ENCODE data around the gene ENTPD8.

ENTPD8 gene

GRCh38 chr9:137482094-137482781 lies 41.1 kb upstream of the ENTPD8 start:
- Histone ChIP-seq H3K27ac (ENCODE audit: low read length) (no peak overlapping the region), H3K27me3 (ENCODE audit: low read depth, low read length) (no peaks in the 10 kb centered on the region), H3K4me1 (ENCODE audit: control insufficient read depth in 1 of 2, insufficient read depth in 2 of 2, low read length in 2 of 2) (no peaks in the 10 kb centered on the region), H3K36me3 (ENCODE audit: control insufficient read depth in 1 of 2, insufficient read depth in 2 of 2, low read length in 2 of 2) (no peaks in the 10 kb centered on the region), H3K9me3 (ENCODE audit: control insufficient read depth in 1 of 2, low read length in 2 of 2) (no peaks in the 10 kb centered on the region), H3K4me3 (ENCODE audit: low read depth in 1 of 2, low read length in 2 of 2) (no peak overlapping the region)

- H3K4me1 ChIP-seq (ENCODE audit: control insufficient read depth in 1 of 2, insufficient read depth in 2 of 2, low read length in 2 of 2), result no peaks in the 10 kb centered on the region
- no peak overlapping the region for H3K27ac ChIP-seq (ENCODE audit: low read length)
- H3K27me3 ChIP-seq (ENCODE audit: low read depth, low read length), result no peaks in the 10 kb centered on the region
- H3K4me3 ChIP-seq (ENCODE audit: low read depth in 1 of 2, low read length in 2 of 2), result no peak overlapping the region
- H3K36me3 ChIP-seq (ENCODE audit: control insufficient read depth in 1 of 2, insufficient read depth in 2 of 2, low read length in 2 of 2), result peaks cover 0 to 1% of the 10 kb centered on the region in 2 donors
- H3K9me3 ChIP-seq (ENCODE audit: control insufficient read depth in 1 of 2, low read length in 2 of 2), result peaks cover 1 to 2% of the 10 kb centered on the region in 2 donors
Observed at GRCh38 chr9:137480686-137481683, 39.8 kb upstream of the ENTPD8 start.

- peaks cover 4 to 6% of the 10 kb centered on the region in 2 donors for H3K9me3 ChIP-seq (ENCODE audit: control insufficient read depth in 1 of 2, low read length in 2 of 2)
- H3K4me1 ChIP-seq (ENCODE audit: control insufficient read depth in 1 of 2, insufficient read depth in 2 of 2, low read length in 2 of 2), result no peaks in the 10 kb centered on the region
- H3K36me3 ChIP-seq (ENCODE audit: control insufficient read depth in 1 of 2, insufficient read depth in 2 of 2, low read length in 2 of 2), result peaks cover 0 to 3% of the 10 kb centered on the region in 2 donors
- H3K4me3 ChIP-seq (ENCODE audit: low read depth in 1 of 2, low read length in 2 of 2), result no peak overlapping the region
- no peaks in the 10 kb centered on the region for H3K27me3 ChIP-seq (ENCODE audit: low read depth, low read length)
- H3K27ac ChIP-seq (ENCODE audit: low read length), result no peak overlapping the region
Observed at GRCh38 chr9:137479892-137480685, 38.9 kb upstream of the ENTPD8 start.

GRCh38 chr9:137478962-137479861 lies 38.1 kb upstream of the ENTPD8 start:
- Histone ChIP-seq H3K27ac (ENCODE audit: low read length) (no peak overlapping the region), H3K4me3 (ENCODE audit: low read depth in 1 of 2, low read length in 2 of 2) (no peak overlapping the region), H3K9me3 (ENCODE audit: control insufficient read depth in 1 of 2, low read length in 2 of 2) (peaks cover 4 to 6% of the 10 kb centered on the region in 2 donors), H3K4me1 (ENCODE audit: control insufficient read depth in 1 of 2, insufficient read depth in 2 of 2, low read length in 2 of 2) (no peaks in the 10 kb centered on the region), H3K27me3 (ENCODE audit: low read depth, low read length) (no peaks in the 10 kb centered on the region), H3K36me3 (ENCODE audit: control insufficient read depth in 1 of 2, insufficient read depth in 2 of 2, low read length in 2 of 2) (peaks cover 0 to 3% of the 10 kb centered on the region in 2 donors)

GRCh38 chr9:137478613-137478961 lies 37.4 kb upstream of the ENTPD8 start:
- Histone ChIP-seq H3K27ac (ENCODE audit: low read length) (no peak overlapping the region), H3K4me3 (ENCODE audit: low read depth in 1 of 2, low read length in 2 of 2) (no peak overlapping the region), H3K36me3 (ENCODE audit: control insufficient read depth in 1 of 2, insufficient read depth in 2 of 2, low read length in 2 of 2) (peaks cover 0 to 3% of the 10 kb centered on the region in 2 donors), H3K27me3 (ENCODE audit: low read depth, low read length) (no peaks in the 10 kb centered on the region), H3K9me3 (ENCODE audit: control insufficient read depth in 1 of 2, low read length in 2 of 2) (peaks cover 4 to 6% of the 10 kb centered on the region in 2 donors), H3K4me1 (ENCODE audit: control insufficient read depth in 1 of 2, insufficient read depth in 2 of 2, low read length in 2 of 2) (no peaks in the 10 kb centered on the region)

- Histone ChIP-seq H3K9me3 (ENCODE audit: control insufficient read depth in 1 of 2, low read length in 2 of 2) (peaks cover 4 to 6% of the 10 kb centered on the region in 2 donors), H3K4me3 (ENCODE audit: low read depth in 1 of 2, low read length in 2 of 2) (no peak overlapping the region), H3K36me3 (ENCODE audit: control insufficient read depth in 1 of 2, insufficient read depth in 2 of 2, low read length in 2 of 2) (peaks cover 0 to 3% of the 10 kb centered on the region in 2 donors), H3K27me3 (ENCODE audit: low read depth, low read length) (no peaks in the 10 kb centered on the region), H3K4me1 (ENCODE audit: control insufficient read depth in 1 of 2, insufficient read depth in 2 of 2, low read length in 2 of 2) (no peaks in the 10 kb centered on the region), H3K27ac (ENCODE audit: low read length) (no peak overlapping the region)
Observed at GRCh38 chr9:137477778-137478612, 36.8 kb upstream of the ENTPD8 start.

- H3K27me3 ChIP-seq (ENCODE audit: low read depth, low read length), result no peaks in the 10 kb centered on the region
- no peak overlapping the region for H3K27ac ChIP-seq (ENCODE audit: low read length)
- peaks cover 0 to 3% of the 10 kb centered on the region in 2 donors for H3K36me3 ChIP-seq (ENCODE audit: control insufficient read depth in 1 of 2, insufficient read depth in 2 of 2, low read length in 2 of 2)
- peaks cover 4 to 6% of the 10 kb centered on the region in 2 donors for H3K9me3 ChIP-seq (ENCODE audit: control insufficient read depth in 1 of 2, low read length in 2 of 2)
- H3K4me3 ChIP-seq (ENCODE audit: low read depth in 1 of 2, low read length in 2 of 2), result no peak overlapping the region
- H3K4me1 ChIP-seq (ENCODE audit: control insufficient read depth in 1 of 2, insufficient read depth in 2 of 2, low read length in 2 of 2), result no peaks in the 10 kb centered on the region
Observed at GRCh38 chr9:137476856-137477255, 35.7 kb upstream of the ENTPD8 start.

- no peaks in the 10 kb centered on the region for H3K27me3 ChIP-seq (ENCODE audit: low read depth, low read length)
- peaks cover 0 to 3% of the 10 kb centered on the region in 2 donors for H3K36me3 ChIP-seq (ENCODE audit: control insufficient read depth in 1 of 2, insufficient read depth in 2 of 2, low read length in 2 of 2)
- peaks cover 4 to 6% of the 10 kb centered on the region in 2 donors for H3K9me3 ChIP-seq (ENCODE audit: control insufficient read depth in 1 of 2, low read length in 2 of 2)
- H3K4me1 ChIP-seq (ENCODE audit: control insufficient read depth in 1 of 2, insufficient read depth in 2 of 2, low read length in 2 of 2), result no peaks in the 10 kb centered on the region
- no peak overlapping the region for H3K27ac ChIP-seq (ENCODE audit: low read length)
- no peak overlapping the region for H3K4me3 ChIP-seq (ENCODE audit: low read depth in 1 of 2, low read length in 2 of 2)
Observed at GRCh38 chr9:137475666-137476065, 34.5 kb upstream of the ENTPD8 start.

GRCh38 chr9:137474271-137474670 lies 33.1 kb upstream of the ENTPD8 start:
- Histone ChIP-seq H3K9me3 (ENCODE audit: control insufficient read depth in 1 of 2, low read length in 2 of 2) (peaks cover 4 to 6% of the 10 kb centered on the region in 2 donors), H3K4me1 (ENCODE audit: control insufficient read depth in 1 of 2, insufficient read depth in 2 of 2, low read length in 2 of 2) (no peaks in the 10 kb centered on the region), H3K27ac (ENCODE audit: low read length) (no peak overlapping the region), H3K36me3 (ENCODE audit: control insufficient read depth in 1 of 2, insufficient read depth in 2 of 2, low read length in 2 of 2) (peaks cover 0 to 3% of the 10 kb centered on the region in 2 donors), H3K4me3 (ENCODE audit: low read depth in 1 of 2, low read length in 2 of 2) (no peak overlapping the region), H3K27me3 (ENCODE audit: low read depth, low read length) (no peaks in the 10 kb centered on the region)

GRCh38 chr9:137470785-137471184 lies 29.6 kb upstream of the ENTPD8 start:
- Histone ChIP-seq H3K4me3 (ENCODE audit: low read depth in 1 of 2, low read length in 2 of 2) (no peak overlapping the region), H3K36me3 (ENCODE audit: control insufficient read depth in 1 of 2, insufficient read depth in 2 of 2, low read length in 2 of 2) (peaks cover 0 to under 1% of the 10 kb centered on the region in 2 donors), H3K4me1 (ENCODE audit: control insufficient read depth in 1 of 2, insufficient read depth in 2 of 2, low read length in 2 of 2) (no peaks in the 10 kb centered on the region)

More at GRCh38 chr9:137470785-137471184, 29.6 kb upstream of the ENTPD8 start:
- Histone ChIP-seq H3K27ac (ENCODE audit: low read length) (no peak overlapping the region), H3K27me3 (ENCODE audit: low read depth, low read length) (no peaks in the 10 kb centered on the region), H3K9me3 (ENCODE audit: control insufficient read depth in 1 of 2, low read length in 2 of 2) (peaks cover under 1 to 2% of the 10 kb centered on the region in 2 donors)
